HG03520 (cell line): Measurements from ENCODE around the gene SAT2.
A peak's percentile ranks its signal among the peaks of the same experiment; 100 is the strongest.
"Not testable (repeated sequence)": the region's sequence is repeated elsewhere in the genome, so short reads cannot be mapped to it uniquely, and the experiment has no call there.

Source experiments
- ATAC-seq: cut with Tn5 transposase; IDR thresholded peaks from one replicate; pipeline ENCODE4 v1.9.1; 2021; ENCODE audit warnings: mild to moderate bottlenecking, moderate library complexity; ENCODE audit not compliant: unreplicated experiment

The SAT2 gene

DNA sequence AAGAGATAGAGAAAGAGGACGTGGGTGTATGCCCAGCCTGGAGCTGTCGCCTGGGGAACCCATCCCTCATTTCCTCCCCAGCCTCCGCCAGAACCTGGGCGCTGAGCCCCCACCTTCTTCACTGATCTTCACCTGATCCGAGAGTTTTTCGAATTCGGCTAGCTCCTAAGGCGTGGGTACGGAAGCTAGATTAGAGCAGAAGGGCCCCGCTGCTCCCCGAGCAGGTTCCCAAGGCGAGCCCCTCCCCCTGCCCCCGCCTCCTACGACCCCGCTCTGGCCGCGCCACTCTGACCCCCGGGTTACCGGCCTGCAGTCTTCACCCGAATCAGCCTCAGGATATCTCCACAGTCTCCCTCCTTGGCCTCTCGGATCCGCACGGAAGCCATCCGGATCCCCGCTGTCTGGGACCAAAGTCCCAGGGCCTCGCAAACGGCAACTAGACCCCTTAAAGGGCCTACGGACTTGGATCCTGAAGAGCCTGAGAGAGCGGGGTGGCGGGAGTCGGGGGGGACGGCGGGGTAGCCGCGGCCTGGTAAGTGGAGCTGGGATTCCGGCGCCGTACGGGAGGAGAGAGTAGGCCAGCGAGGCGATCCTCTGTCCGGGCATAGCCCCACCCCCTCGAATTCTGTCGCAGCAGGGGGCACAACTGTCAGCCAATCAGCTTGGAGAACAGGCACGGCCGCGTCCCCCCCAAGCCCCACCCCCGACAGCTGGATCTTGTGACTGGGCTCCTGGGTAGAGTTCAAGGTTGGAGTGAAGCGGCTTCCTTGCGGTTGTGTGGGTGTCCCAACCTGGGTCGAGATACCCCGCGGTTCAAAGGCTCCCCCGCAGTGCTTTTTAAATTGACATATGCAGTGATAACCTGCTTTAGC is at the start of gene SAT2:
TSS of gene SAT2 (minus strand) at position 572 of the 872 bp plus-strand sequence. CDS start at position 386, 186 bp downstream.
- peak; percentile 79 for ATAC-seq

DNA sequence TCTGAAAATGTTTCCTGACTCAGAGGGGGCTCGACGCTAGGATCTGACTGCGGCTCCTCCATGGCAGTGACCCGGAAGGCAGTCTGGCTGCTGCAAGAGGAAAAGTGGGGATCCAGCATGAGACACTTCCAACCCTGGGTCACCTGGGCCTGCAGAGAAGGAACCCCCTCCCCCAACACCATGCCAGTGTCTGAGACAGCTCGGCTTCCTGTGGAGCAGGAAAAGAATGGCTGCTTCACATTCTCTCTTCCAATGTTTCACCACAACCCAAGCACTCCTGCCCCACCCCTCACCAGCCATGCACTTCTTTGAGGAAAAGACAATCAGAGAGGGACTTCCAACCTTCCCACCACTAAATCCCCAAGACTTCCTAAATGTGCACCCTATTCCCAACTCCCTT is 48.9 kb upstream of the SAT2 start:
- ATAC-seq = no peak

DNA sequence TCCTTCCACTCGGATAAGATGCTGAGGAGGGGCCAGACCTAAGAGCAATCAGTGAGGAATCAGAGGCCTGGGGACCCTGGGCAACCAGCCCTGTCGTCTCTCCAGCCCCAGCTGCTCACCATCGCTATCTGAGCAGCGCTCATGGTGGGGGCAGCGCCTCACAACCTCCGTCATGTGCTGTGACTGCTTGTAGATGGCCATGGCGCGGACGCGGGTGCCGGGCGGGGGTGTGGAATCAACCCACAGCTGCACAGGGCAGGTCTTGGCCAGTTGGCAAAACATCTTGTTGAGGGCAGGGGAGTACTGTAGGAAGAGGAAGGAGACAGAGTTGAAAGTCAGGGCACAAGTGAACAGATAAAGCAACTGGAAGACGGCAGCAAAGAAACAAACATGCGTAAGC is 47.3 kb upstream of the SAT2 start:
- no peak for ATAC-seq

DNA sequence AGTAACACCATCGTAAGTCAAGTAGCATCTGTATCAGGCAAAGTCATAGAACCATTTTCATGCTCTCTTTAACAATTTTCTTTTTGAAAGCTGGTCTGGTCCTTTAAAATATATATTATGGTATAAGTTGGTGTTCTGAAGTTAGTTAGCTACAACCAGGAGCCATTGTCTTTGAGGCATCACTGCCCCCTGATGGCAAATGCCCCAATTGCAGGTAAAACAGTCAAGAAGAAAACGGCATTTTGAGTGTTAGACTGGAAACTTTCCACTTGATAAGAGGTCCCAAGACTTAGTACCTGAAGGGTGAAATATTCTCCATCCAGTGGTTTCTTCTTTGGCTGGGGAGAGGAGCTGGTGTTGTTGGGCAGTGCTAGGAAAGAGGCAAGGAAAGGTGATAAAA is 45.6 kb upstream of the SAT2 start:
- ATAC-seq = no peak

DNA sequence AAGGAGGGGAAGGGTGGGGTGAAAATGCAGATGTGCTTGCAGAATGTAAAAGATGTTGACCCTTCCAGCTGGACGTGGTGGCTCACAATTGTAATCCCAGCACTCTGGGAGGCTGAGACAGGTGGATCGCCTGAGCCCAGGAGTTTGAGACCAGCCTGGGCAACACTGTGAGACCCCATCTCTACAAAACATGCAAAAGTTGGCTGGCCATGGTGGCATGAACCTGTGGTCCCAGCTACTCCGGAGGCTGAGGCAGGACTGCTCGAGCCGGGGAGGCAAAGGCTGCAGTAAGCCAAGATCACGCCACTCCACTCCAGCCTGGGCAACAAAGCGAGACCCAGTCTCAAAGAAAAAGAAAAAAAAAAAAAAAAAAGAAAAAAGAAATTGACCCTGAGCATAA is 40.9 kb upstream of the SAT2 start:
- no peak for ATAC-seq

DNA sequence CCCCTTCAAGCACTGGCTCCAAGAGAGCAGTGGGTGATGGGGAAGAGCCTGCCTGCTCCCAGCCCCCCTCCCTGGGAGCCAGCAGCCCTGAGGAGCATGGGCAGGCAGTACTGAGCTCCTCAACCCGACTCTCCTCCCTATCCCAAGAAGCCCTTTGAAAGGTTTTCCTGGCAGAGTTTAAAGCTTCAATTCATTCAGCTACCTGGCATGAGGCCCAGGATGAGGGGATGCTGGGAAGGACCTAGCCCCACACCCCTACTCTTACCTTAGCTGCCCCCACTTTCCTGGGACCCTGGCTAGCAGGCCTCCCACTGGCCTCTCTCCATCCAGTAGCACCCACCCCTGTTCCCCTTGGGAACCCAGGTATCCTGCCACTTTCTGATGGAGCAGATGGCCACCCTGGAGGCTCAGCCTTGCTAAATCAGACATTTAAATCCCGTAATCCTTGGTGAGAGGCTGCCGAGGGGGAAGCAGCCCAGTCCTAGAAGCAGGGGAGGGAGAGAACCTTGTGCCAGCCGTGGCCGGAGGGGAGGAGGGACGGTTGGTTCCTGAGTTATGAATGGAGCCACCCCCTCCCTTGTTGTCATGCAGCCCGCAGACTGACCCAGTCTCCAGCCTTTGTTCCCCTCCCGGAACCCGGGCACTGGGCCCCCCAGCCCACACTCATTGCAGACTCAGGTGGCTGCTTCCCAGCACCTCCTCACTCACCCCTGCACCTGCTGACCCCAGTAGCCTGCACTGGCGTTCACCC is 40.2 kb upstream of the SAT2 start:
- ATAC-seq = no peak

DNA sequence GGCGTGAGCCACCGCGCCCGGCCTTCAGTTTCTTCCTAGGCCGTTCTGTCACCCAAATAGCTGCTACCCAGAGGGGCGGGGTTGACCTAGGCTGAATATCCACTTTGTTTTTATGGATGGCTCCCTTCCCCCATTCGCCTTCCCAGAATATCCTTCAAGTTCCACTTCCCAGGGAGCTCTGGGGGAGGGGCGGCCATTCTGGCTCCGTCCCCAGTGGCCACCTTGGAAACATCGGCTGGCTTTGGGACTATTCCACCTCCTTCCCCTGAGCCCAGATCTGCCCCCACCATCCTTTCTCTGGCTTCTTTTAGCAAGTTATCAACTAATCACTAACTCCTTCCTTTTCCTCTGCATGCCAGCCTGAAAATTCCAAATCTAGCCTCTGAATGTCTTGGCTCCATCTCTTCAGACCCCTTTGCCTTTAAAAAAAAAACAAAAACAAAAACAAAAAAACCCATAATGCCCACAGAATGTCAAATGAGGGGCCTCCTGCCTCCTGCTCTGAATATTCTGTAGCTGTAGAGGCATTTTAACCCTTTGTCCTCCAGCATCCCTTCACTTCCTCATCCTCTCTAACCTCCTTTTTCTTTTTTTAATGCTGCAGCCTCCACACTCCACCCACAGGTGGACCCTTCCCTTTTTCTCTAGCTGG is 29.5 kb upstream of the SAT2 start:
- no peak for ATAC-seq

DNA sequence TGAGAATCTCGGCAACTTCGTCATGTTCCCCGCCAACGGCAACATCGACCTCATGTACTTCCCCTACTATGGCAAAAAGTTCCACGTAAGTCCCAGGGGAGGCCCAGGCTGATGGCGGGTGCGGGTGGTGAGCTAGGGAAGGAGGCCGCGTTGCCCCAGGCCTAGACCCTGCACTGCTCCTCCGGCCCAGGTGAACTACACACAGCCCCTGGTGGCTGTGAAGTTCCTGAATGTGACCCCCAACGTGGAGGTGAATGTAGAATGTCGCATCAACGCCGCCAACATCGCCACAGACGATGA is 27.9 kb upstream of the SAT2 start:
- ATAC-seq = no peak

DNA sequence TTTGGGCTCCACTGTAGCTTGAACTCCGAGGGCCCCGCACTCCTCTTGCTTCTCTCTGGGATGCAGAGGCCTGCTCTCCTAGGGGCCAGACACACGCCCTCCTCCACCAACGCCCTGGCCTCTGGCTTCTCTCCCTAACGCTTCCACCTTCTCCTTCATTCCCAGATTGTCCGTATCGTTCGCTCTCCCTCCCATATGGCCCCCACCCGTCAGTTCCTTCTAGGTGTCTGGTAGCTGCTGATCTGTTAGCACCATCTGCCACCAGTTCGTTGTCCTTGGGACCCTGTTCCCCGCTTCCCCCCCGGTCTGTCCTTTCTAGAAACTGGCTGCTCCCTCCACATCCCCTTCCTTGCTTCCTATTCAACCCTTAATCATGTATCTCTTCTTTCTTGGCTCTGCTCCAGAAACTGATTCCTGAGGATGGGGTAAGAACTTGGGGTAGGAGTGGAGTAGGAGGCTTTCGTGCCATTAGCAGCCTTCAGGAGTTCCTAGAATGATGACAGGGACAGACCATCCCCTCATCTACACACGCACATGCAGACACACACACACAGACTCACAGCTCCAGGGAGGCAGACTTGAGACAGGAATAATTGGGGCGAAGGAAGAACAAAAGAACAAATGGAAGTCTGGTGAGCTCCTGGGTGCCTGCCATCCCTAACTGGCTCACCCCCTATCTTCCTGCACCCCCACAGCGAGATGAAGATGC is 27.4 kb upstream of the SAT2 start:
- ATAC-seq = no peak

DNA sequence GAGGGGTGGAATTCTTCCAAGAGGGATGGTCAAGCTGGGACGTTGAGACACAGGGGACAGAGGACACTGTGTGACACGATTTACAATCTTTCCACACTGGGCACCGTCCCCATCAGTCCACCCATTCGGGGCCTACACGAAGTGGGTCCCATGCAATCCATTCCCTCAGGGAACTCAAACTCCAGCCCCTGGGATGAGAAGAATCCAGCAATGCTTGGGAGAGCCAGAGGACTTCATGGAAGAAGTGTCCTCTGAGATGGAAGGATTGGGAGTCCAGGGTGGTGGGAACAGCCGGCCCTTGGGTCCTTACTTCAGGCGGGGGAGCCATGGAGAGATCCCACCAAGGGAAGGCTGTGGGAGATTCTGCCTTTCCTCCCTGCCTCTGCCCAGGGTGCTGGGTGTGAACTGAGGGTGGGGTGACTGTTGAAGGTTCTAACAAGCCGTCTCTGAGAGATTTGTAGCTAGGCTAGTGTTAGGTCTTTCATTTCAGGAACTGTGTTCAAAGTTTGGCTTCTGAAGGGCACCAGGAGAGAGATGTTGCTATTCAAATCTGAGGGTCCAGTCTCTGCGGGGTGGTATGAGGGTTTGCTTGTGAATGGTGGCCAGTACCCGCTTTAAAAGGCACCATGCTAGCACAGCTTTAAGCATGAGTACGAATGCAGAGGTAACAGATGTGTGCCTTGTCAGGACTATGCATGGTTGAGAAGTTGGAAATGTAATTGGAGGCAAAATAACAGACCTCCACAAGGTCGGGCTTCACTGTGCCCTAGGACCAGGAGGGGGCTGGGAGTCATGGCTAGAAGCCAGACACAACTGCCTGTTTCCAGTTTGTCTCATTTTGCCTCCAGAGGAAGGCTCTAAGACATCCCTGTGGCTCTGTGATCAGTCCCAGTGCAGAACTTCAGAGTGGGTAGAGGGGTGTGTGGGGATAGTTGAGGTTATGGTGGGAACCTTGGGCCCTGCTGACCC is 25.1 kb upstream of the SAT2 start:
- no peak for ATAC-seq

DNA sequence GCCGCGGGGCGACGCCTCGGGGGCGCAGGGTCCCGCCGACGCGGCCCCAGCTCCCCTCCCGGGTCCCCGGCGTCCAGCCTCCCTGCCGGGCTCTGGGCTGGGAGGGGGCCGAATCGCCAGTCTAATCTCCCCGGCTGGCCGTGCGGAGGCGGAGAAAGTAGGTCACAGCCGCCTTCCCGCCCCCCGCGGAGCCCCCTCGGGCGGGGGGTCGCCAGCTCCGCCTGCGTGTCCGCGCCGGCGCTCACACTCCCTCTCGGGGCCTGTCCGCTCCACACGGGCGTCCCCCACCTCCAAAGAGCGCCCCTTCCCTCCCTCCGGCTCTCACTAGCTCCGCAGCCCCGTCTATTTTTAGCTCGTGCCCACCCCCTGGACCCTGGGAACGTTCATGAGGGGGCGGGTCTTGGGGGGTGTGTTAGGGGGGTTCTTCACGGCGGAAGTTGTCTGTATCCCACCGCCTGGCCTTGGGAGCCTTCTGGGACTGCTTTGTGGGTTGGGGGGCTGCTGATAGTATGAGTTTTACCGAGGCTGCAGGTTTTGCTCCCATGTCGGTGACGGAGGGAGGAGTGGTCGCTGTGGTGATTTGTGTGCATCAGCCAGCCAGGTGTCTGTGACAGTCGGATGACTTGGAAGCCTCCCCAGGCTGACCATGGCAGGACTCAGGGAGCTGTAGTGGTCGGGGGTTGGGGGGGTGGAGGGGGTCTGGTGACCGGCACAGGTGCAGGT is 24.2 kb upstream of the SAT2 start:
- no peak for ATAC-seq

DNA sequence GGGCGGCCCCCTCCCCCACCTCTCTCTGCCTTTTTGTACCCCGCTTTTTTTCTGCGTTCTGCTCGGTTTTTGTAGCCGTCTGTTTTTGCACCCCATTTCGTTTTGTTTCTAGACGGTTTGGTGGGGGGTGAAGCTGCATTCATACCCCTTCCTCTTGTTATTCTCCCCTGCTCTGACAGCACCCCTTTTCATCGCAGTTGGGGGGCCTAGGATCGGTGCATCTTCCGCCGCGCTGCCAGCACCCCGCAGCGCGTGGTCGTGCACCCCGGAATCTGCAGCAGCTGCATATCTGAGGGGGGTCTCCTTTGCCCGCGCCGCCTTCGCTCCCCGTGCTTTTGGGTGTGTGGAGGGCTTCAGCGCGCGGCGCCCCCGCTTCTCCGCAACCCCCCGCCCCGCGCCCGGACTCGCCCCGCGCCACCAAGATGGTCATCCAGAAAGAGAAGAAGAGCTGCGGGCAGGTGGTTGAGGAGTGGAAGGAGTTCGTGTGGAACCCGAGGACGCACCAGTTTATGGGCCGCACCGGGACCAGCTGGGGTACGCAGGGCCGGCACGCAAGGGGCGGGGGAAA is 23.6 kb upstream of the SAT2 start:
- ATAC-seq = no peak

DNA sequence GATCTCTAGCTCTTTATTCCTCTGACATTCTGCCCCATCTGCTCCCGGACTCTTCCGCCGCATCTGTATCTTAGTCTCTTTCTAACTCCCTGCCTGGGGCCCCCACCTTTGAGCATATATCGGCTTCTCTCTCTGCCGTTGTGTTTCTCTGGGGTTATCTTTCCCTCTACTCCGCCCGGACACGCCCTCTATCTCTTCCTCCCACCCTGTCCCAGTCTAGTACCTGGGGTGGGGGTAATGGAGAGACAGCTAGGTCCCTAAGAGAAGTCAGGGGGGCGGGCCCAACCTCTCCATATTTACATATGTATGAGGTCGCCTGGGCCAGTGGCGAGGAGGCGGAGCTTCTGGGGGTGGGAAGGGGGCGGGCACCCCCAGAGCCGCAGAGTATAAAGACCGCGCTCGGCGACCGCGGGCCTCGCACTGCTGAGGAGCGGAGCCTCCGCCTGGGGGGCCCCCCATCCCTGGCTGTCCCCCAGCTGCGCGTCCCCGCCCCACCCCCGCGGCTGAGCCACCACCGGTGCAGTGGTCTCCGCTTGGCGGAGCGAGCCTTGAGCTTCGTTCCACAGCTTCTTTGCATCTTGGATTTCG is 23.0 kb upstream of the SAT2 start, which contains the start of gene ATP1B2:
TSS of gene ATP1B2 (plus strand) at position 418 of the 588 bp plus-strand sequence. CDS start 593 bp downstream, outside the sequence.
- no peak for ATAC-seq

DNA sequence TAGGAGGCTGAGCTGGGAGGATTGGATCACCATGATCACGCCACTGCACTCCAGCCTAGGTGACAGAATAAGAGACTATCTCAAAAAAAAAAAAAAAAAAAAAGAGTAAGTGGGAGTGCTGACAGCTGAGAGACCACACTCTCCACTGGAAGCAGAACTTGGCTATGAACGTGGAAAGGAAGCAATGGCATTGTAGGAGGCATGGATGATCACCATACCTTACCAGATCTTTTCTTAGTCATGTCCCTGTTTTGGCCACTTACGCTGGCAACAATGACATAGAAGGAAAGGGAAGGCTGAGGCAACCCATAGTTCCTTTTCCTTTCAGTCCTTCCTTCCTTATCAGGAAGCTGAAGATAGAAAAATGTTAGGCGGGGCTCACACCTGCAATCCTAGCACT is 19.4 kb upstream of the SAT2 start:
- ATAC-seq = no peak

DNA sequence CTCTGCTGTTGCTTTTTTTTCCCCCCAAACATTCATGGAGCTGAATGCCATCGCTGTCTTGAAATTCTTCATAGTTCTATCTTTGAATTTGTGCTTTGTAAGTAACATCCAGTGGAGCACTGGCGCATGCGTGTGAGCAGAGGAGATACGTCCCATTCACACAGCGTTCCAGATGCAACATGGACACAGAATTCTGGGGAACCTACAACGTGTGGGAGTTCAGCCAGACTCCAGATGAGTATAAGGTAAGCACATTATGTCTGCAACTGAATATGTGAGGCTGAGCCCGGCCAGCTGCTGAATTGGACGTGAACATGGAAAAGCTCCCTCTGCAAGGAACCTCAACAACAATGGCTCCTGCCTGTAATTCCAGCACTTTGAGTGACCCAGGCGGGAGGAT is 18.8 kb upstream of the SAT2 start:
- no peak for ATAC-seq

DNA sequence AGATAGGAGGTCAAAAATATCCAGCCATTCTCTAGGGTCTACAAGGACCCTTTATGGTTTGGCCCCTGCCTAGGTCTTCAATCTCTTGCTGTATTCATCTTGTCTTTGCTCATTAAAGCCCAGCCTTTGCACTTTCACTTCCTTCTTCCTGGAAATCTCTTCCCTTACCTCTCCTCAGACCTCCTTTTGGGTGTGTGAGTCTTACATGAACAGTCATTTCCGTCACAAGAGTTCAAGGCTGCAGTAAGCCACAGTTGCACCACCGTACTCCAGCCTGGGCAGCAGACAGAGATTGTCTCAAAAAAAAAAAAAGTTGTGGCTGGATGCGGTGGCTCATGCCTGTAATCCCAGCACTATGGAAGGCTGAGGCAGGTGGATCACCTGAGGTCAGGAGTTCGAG is 17.2 kb upstream of the SAT2 start:
- ATAC-seq = no peak

DNA sequence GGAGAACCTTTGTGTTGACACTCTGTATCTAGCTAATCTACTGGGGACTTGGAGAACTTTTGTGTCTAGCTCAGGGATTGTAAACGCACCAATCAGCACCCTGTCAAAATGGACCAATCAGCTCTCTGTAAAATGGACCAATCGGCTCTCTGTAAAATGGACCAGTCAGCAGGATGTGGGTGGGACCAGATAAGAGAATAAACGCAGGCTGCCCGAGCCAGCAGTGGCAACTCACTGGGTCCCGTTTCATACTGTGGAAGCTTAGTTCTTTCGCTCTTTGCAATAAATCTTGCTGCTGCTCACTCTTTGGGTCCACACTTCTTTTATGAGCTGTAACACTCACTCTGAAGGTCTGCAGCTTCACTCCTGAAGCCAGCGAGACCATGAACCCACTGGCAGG is 14.0 kb upstream of the SAT2 start:
- not testable (repeated sequence) for ATAC-seq

DNA sequence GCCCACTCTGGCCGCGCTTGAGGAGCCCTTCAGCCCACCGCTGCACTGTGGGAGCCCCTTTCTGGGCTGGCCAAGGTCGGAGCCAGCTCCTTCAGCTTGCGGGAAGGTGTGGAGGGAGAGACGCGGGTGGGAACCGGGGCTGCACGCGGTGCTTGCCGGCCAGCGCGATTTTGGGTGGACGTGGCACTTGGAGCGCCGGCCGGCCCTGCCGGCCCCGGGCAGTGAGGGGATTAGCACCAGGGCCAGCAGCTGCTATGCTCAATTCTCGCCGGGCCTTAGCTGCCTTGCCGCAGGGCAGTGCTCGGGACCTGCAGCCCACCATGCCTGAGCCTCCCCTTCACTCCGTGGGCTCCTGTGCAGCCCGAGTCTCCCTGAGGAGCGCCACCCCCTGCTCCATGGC is 13.2 kb upstream of the SAT2 start:
- no peak for ATAC-seq

DNA sequence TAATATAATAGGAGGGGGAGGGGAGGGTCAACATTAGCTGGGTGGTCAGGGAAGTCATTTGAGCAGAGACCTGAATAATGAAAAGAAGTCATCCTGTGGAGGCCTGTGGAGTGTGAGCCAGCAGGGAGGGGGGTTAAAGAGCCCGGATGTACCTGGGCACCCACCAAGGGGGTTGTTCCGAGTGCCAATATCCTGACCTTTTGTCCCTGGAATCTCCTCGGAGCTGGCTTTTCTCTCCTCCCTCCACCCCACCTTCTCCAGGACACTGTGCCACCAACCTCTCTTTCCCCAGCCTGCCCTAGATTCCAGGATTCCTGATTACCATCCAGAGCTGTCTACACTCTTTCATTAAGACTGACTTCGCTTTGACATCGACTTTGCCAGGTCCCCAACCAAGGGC is 8.5 kb upstream of the SAT2 start:
- no peak for ATAC-seq
